PC-9 (cell line): ENCODE data around the gene CPAMD8. TPM values are rescaled to one million over a fixed set of nuclear protein-coding genes. Genes with fewer than 3 reads are reported as not detected.
"Not testable (repeated sequence)": the region's sequence is repeated elsewhere in the genome, so short reads cannot be mapped to it uniquely, and the experiment has no call there.

ENCODE experiments used
- BruUV-seq: library from RNA; stranded (reverse); fragments of 400-500 nt; replicated peaks from 2 replicates; lab custom pipeline; 2021; lab: Mats Ljungman, UMichigan
- CTCF ChIA-PET: fragments of 300-600 bp; sonication (Branson Sonifier 250); formaldehyde crosslinking; loops from one replicate; lab custom pipeline; 2022; ENCODE audit warnings: antibody characterized with exemption; lab: Charles Lee
- POLR2A ChIA-PET: fragments of 300-600 bp; sonication (Branson Sonifier 250); formaldehyde crosslinking; loops from one replicate; lab custom pipeline; 2022; ENCODE audit warnings: antibody characterized with exemption; ENCODE audit not compliant: unreplicated experiment; lab: Charles Lee
- DNase-seq, 2 experiments: peaks; one replicate each; pipeline versions ENCODE4 v3.0.0 to v3.0.0-alpha.2; 2015 to 2022; ENCODE audit warnings: mixed read lengths in 1 of 2
- H2AFZ ChIP-seq: fragments of 200-600 bp; sonication (generic); 2 replicates; pipeline ENCODE4 v1.8.1; 2017; ENCODE audit warnings: antibody characterized with exemption
- H3F3A ChIP-seq: fragments of 200-600 bp; sonication (generic); 2 replicates; pipeline ENCODE4 v1.8.1; 2017; ENCODE audit warnings: antibody characterized with exemption, mild to moderate bottlenecking, low read depth; ENCODE audit not compliant: insufficient read depth
- H3K27ac ChIP-seq: fragments of 200-600 bp; sonication (generic); 2 replicates; pipeline ENCODE4 v1.6.1; 2016; ENCODE audit warnings: mixed run types
- H3K27me3 ChIP-seq: fragments of 200-600 bp; sonication (generic); 2 replicates; pipeline ENCODE4 v1.6.1; 2016; ENCODE audit warnings: low read depth, mixed run types; ENCODE audit not compliant: insufficient read depth
- H3K36me3 ChIP-seq: fragments of 200-600 bp; sonication (generic); 2 replicates; pipeline ENCODE4 v1.6.1; 2016; ENCODE audit warnings: low read depth, mixed run types
- H3K4me1 ChIP-seq: fragments of 200-600 bp; sonication (generic); replicated peaks from 2 replicates; pipeline ENCODE4 v1.6.1; 2016; ENCODE audit warnings: mixed run types; ENCODE audit not compliant: insufficient read depth
- H3K4me2 ChIP-seq: fragments of 200-600 bp; sonication (generic); 2 replicates; pipeline ENCODE4 v1.6.1; 2017; ENCODE audit warnings: mixed run types
- H3K4me3 ChIP-seq: fragments of 200-600 bp; sonication (generic); 2 replicates; pipeline ENCODE4 v1.6.1; 2016; ENCODE audit warnings: mixed run types
- H3K79me2 ChIP-seq: fragments of 200-600 bp; sonication (generic); 2 replicates; pipeline ENCODE4 v1.6.1; 2017; ENCODE audit warnings: low read depth, mixed run types
- H3K9me2 ChIP-seq: fragments of 200-600 bp; sonication (generic); 2 replicates; pipeline ENCODE4 v1.8.1; 2017; ENCODE audit warnings: mild to moderate bottlenecking; ENCODE audit not compliant: insufficient read depth
- H3K9me3 ChIP-seq: fragments of 200-600 bp; sonication (generic); 2 replicates; pipeline ENCODE4 v1.8.1; 2016; ENCODE audit warnings: low read depth; ENCODE audit not compliant: insufficient read depth
- H4K20me1 ChIP-seq: fragments of 200-600 bp; sonication (generic); 2 replicates; pipeline ENCODE4 v1.8.1; 2017; ENCODE audit not compliant: insufficient read depth
- EZH2 ChIP-seq: fragments of 200-600 bp; sonication (generic); IDR thresholded peaks from 2 replicates; pipeline ENCODE4 v1.8.0; 2017; ENCODE audit warnings: antibody characterized with exemption, low read depth
- intact Hi-C: fragments of 100-400 bp; cut with micrococcal nuclease; formaldehyde crosslinking; loops from one replicate; pipeline ENCODE4 v1.10.0; 2022; ENCODE audit not compliant: unreplicated experiment
- total RNA-seq: library from RNA; stranded (reverse); gene quantifications from 2 replicates; pipeline ENCODE4 v1.2.3, GENCODE V29; 2021
- TF ChIP-seq, protein P1 (sequence below): fragments of 200-600 bp; sonication (generic); conservative IDR thresholded peaks from 2 replicates; pipeline ENCODE4 v1.6.1; 2017; ENCODE audit warnings: mixed run types, antibody characterized with exemption, mild to moderate bottlenecking, moderate library complexity

Gene CPAMD8
- total RNA-seq, 1 experiment from 2014 or later: 25.8 TPM

DNA sequence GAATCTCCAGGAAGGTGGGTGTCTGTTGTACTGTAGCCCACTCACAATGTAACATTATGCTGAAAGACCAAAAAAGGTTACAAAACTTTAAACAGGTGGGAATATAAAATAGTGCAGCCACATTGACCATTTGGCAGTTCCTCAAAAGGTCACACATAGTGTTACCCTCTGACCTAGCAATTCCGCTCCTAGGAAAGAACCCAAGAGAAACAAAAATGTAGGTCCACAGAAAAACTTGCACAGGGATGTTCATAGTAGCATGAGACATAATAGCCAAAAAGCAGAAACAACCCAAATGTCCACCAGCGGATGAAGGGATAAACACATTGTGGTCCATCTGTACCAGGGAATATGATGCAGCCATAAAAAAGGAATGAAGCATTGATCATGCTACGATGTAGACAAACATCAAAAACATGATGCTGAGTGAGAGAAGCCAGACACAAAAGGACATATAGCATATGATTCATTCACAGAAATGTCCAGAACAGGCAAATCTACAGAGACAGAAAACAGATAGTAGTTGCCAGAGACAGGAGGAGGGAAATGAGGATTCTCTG is 27.9 kb downstream of the CPAMD8 start:
- Histone ChIP-seq H3F3A (no peaks in the 10 kb centered on the region), H3K36me3 (peaks cover 15% of the 10 kb centered on the region), H3K4me3 (no peak overlapping the region), H3K79me2 (no peaks in the 10 kb centered on the region), H2AFZ (no peak overlapping the region), H3K9me2 (no peaks in the 10 kb centered on the region), H4K20me1 (no peaks in the 10 kb centered on the region), H3K27ac (no peak overlapping the region), H3K4me1 (no peaks in the 10 kb centered on the region), H3K27me3 (no peaks in the 10 kb centered on the region), H3K9me3 (no peaks in the 10 kb centered on the region), H3K4me2 (no peak overlapping the region)
- no peak for DNase-seq
- CTCF ChIA-PET: no interaction called here
- TF ChIP-seq EZH2: no peak
- TF ChIP-seq, protein P1, sequence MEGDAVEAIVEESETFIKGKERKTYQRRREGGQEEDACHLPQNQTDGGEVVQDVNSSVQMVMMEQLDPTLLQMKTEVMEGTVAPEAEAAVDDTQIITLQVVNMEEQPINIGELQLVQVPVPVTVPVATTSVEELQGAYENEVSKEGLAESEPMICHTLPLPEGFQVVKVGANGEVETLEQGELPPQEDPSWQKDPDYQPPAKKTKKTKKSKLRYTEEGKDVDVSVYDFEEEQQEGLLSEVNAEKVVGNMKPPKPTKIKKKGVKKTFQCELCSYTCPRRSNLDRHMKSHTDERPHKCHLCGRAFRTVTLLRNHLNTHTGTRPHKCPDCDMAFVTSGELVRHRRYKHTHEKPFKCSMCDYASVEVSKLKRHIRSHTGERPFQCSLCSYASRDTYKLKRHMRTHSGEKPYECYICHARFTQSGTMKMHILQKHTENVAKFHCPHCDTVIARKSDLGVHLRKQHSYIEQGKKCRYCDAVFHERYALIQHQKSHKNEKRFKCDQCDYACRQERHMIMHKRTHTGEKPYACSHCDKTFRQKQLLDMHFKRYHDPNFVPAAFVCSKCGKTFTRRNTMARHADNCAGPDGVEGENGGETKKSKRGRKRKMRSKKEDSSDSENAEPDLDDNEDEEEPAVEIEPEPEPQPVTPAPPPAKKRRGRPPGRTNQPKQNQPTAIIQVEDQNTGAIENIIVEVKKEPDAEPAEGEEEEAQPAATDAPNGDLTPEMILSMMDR: no peak
- no TSS peak for BruUV-seq
- intact Hi-C loops: no loop called here
- POLR2A ChIA-PET: no interaction called here

DNA sequence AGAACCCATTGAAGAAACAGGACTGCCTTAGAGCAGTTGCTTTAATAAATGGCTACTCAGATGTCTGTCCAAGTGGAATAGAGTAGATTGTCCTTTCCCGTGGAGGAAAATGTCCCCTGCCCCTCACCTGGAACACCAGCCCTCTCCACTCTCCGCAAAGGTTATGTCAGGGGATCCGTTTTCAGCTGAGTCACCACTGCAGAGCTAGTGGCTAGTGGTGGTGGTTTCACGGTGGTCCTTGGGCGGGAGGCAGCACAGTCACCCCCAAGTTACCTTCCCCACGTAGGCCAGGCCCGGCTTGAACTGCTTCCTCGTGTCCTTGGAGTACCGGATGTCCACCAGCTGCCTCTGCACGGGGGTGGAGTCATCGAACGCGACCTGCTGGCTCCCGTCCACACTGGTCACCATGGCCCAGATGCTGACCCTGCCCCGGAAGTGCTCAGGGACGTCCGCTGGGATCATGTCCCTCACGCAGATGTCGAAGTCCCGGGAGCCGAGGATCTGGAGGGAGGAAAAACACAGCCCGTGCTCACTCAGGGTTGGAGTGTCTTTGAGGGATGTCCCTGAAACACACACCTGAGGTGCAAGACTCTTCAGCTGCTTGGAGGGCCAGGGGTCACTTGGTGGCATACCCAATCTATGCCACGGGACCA is 29.6 kb downstream of the CPAMD8 start:
- H4K20me1 ChIP-seq, CTCF ChIA-PET, H2AFZ ChIP-seq, POLR2A ChIA-PET, H3K9me3 ChIP-seq, H3K27me3 ChIP-seq, H3F3A ChIP-seq, DNase-seq, H3K79me2 ChIP-seq, H3K4me3 ChIP-seq, H3K27ac ChIP-seq, H3K9me2 ChIP-seq, H3K4me1 ChIP-seq, BruUV-seq, H3K4me2 ChIP-seq, intact Hi-C loops: not testable (repeated sequence)
- H3K36me3 ChIP-seq: peaks cover 21% of the 10 kb centered on the region

DNA sequence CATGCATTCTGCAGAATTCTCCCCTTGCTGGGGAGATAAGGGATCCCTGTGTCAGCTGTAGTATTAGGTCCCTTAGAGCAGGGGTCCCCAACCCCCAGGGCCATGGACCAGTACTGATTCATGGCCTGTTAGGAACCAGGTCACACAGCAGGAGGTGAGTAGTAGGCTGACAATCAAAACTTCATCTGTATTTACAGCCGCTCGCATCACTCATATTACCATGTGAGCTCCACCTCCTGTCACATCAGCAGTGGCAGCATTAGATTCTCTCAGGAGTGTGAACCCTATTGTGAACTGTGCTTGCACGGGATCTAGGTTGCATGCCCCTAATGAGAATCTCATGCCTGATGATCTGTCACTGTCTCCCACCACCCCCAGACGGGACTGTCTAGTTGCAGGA is 37.9 kb downstream of the CPAMD8 start:
- no peak overlapping the region for H3K27ac ChIP-seq
- BruUV-seq: no TSS peak
- CTCF ChIA-PET: no interaction called here

More for the DNA sequence above, 37.9 kb downstream of the CPAMD8 start:
- TF ChIP-seq, protein P1: no peak
- no peak for TF ChIP-seq EZH2
- no peak overlapping the region for H2AFZ ChIP-seq
- H3K36me3 ChIP-seq: 0 out of 2 replicates have a peak, but pooled peaks cover 20% of the 10 kb centered on the region
- no peak overlapping the region for H3K4me2 ChIP-seq
- H3F3A ChIP-seq: no peaks in the 10 kb centered on the region
- H4K20me1 ChIP-seq: no peaks in the 10 kb centered on the region
- no peak overlapping the region for H3K4me3 ChIP-seq
- no peaks in the 10 kb centered on the region for H3K27me3 ChIP-seq
- no peaks in the 10 kb centered on the region for H3K79me2 ChIP-seq
- no peaks in the 10 kb centered on the region for H3K9me3 ChIP-seq
- no peaks in the 10 kb centered on the region for H3K9me2 ChIP-seq
- intact Hi-C loops: no loop called here
- no peak for DNase-seq
- POLR2A ChIA-PET: no interaction called here
- H3K4me1 ChIP-seq: no peaks in the 10 kb centered on the region
